Thyroid gland (tissue), 4 donors: Measurements from ENCODE around the gene MRAS. TPM values are rescaled to one million over a fixed set of nuclear protein-coding genes. Genes with fewer than 3 reads are reported as not detected.

Experiments used
- DNase-seq, 2 donors: peaks; one replicate each; pipeline ENCODE4 v3.0.0-alpha.2; 2019
- H3K27ac ChIP-seq, 3 donors: fragments of 200-600 bp; sonication (generic); 1 replicate in 2 of 3; 2 replicates in 1 of 3; pipeline ENCODE4 v1.5.1; 2016 to 2019; ENCODE audit warnings: mild to moderate bottlenecking in 1 of 3, moderate library complexity in 1 of 3
- H3K27me3 ChIP-seq: fragments of 200-600 bp; sonication (generic); one replicate; pipeline ENCODE4 v1.5.1; 2019
- H3K36me3 ChIP-seq, 2 donors: fragments of 200-600 bp; sonication (generic); one replicate each; pipeline ENCODE4 v1.5.1; 2016 to 2019
- H3K4me1 ChIP-seq, 2 donors: fragments of 200-600 bp; sonication (generic); one replicate each; pipeline ENCODE4 v1.5.1; 2017 to 2019
- H3K4me3 ChIP-seq, 3 donors: fragments of 200-600 bp; sonication (generic); replicated peaks in 1 of 3; 1 replicate in 2 of 3; 2 replicates in 1 of 3; pipeline ENCODE4 v1.5.1; 2016; ENCODE audit warnings: mild to moderate bottlenecking in 1 of 3
- H3K9me3 ChIP-seq: fragments of 200-600 bp; sonication (generic); one replicate; pipeline ENCODE4 v1.5.1; 2017
- POLR2A ChIP-seq, 2 donors: fragments of 450-650 bp; IDR thresholded peaks; one replicate each; pipeline ENCODE4 v1.6.1; 2017; ENCODE audit warnings: antibody characterized with exemption in 2 of 2, mild to moderate bottlenecking in 2 of 2, moderate library complexity in 1 of 2
- WGBS, 2 donors: methylation state at CpG; one replicate each; pipeline ENCODE4 v1.1.5; 2017; 5-methylcytosine and 5-hydroxymethylcytosine counted together
- intact Hi-C: fragments of 100-400 bp; cut with DNase I; formaldehyde crosslinking; loops from one replicate; pipeline ENCODE4 v1.15.1; 2023
- total RNA-seq, 4 donors: library from RNA; depleted of rRNA; stranded (reverse); fragments of >200 nt; gene quantifications; one replicate each; pipeline ENCODE4 v1.2.3, GENCODE V29; 2016
- TF ChIP-seq, protein P1 (sequence below), 6 experiments: fragments of 200-600 bp in 3 of 6; fragments of 450-650 bp in 3 of 6; sonication (generic) in 3 of 6; IDR thresholded peaks; one replicate each; pipeline ENCODE4 v1.5.1; 2016 to 2019; ENCODE audit warnings: antibody characterized with exemption in 6 of 6, mild to moderate bottlenecking in 2 of 6, inconsistent platforms in 1 of 6, moderate library complexity in 1 of 6

MRAS gene
- total RNA-seq: 10 to 100 TPM; 55.8 to 92.4 (median 69.6) TPM

DNA sequence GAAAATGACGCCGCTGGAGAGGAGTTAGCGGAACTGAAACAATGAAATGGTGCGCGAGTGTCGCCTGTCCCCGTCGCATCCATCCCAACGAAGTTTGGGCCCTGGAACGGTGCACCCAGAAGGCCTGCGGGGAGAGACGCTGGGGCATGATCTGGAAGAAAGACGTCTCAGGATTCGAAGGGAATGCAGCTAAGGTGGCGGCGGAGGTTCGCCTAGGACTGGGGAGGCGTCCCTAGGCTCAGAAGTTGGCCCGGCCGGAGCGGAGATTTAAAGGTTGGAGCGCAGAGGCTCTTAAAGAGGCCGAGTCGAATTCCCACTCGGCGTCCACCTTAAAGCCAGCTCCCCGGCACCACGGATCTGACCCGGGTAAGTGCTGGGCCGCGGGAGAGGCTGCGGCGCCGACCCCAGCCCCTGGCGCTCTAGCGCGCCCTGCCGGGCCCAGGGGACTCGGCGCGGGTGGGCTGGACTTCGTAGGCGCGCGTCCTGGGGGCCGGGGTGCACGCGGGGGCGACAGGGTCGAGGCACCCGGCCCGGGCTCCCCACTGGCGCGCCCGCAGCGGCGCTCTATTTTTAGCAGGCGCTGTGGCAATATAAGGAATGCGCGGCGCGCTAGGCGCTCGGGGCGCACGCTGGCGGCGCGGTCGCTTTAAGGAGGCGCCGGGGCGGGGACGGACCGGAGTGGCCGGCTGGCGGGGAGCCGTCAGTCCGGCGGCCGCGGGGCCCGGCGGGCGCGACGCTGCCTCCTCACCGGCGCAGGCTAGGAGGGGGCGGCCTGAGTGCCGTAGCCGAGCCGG lies at the start of gene MRAS:
TSS of gene MRAS (plus strand) at position 620 of the 794 bp plus-strand sequence. CDS start 24,305 bp downstream, outside the sequence.
- 1 to 2% methylated on average over 29 to 31 of the region's 93 CpGs for whole genome bisulfite sequencing, 2 donors
- DNase-seq: peak; percentile 83 to 86
- Histone ChIP-seq H3K4me1 (peaks cover 31 to 43% of the 10 kb centered on the region in 2 donors), H3K4me3 (peak within 1 kb of the TSS; percentile 56 to 82 (median 69)), H3K36me3 (no peaks in the 10 kb centered on the region), H3K9me3 (no peaks in the 10 kb centered on the region), H3K27ac (peak within 1 kb of the TSS; percentile 90 to 97 (median 93)), H3K27me3 (no peaks in the 10 kb centered on the region)
- TF ChIP-seq POLR2A (IDR thresholded peaks at IDR 0.05): peak; percentile 62 to 89
- TF ChIP-seq, protein P1, sequence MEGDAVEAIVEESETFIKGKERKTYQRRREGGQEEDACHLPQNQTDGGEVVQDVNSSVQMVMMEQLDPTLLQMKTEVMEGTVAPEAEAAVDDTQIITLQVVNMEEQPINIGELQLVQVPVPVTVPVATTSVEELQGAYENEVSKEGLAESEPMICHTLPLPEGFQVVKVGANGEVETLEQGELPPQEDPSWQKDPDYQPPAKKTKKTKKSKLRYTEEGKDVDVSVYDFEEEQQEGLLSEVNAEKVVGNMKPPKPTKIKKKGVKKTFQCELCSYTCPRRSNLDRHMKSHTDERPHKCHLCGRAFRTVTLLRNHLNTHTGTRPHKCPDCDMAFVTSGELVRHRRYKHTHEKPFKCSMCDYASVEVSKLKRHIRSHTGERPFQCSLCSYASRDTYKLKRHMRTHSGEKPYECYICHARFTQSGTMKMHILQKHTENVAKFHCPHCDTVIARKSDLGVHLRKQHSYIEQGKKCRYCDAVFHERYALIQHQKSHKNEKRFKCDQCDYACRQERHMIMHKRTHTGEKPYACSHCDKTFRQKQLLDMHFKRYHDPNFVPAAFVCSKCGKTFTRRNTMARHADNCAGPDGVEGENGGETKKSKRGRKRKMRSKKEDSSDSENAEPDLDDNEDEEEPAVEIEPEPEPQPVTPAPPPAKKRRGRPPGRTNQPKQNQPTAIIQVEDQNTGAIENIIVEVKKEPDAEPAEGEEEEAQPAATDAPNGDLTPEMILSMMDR (IDR thresholded peaks at IDR 0.05): peak in 3 of 6 experiments; percentile 40 to 51 (median 49)
- intact Hi-C loops: no loop called here

DNA sequence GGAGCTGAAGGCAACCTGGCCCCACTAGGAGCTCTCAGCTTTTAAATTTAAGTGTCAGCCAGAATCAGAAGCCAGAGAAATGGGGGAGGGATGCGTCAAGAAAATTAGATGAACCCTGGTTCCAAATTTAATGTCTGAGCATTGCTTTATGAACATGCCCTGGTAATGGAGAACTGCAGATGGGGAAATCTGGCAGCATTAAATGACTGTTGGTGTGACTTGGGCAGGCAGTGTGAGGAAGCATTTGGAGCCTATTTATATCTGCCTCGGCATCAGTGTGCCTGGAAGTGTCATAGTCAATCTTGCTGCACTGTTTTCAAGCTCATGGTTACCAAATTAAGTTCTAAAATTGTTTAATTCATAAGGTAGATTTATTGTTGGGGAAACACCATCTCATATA lies 47.7 kb upstream of the MRAS start:
- H3K4me1 ChIP-seq: no peaks in the 10 kb centered on the region
- H3K27ac ChIP-seq: no peak overlapping the region
- 77 to 82% methylated on average over 2 of the region's 2 CpGs for WGBS, 2 donors
- TF ChIP-seq, protein P1 (IDR thresholded peaks at IDR 0.05): no peak
- TF ChIP-seq POLR2A (IDR thresholded peaks at IDR 0.05): no peak
- DNase-seq: no peak
- H3K27me3 ChIP-seq: no peaks in the 10 kb centered on the region
- H3K4me3 ChIP-seq: no peak overlapping the region
- H3K9me3 ChIP-seq: no peaks in the 10 kb centered on the region
- H3K36me3 ChIP-seq: peaks cover 0 to 2% of the 10 kb centered on the region in 2 donors
- intact Hi-C loops: no loop called here

DNA sequence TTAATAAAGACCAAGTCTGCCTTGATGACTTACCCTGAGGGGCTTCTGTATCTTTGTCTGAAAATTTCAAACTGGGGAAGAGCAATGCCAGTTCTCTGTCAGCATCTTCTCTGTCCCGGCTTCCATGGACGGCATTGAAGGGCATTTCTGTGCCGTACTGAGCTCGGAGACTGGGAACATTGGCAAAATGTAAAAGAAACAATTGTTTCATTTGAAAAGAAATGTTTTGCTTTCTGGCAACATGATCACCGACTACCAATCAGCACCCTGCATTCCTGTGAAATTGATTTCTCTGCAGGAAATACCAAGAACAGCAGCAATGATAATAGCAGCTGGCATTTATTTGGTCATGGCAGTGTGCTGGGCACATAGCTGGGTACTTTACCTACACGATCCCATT lies 44.9 kb upstream of the MRAS start:
- intact Hi-C loops: no loop called here
- Histone ChIP-seq H3K4me1 (no peaks in the 10 kb centered on the region), H3K4me3 (no peak overlapping the region), H3K27ac (no peak overlapping the region), H3K27me3 (no peaks in the 10 kb centered on the region), H3K9me3 (no peaks in the 10 kb centered on the region), H3K36me3 (no peaks in the 10 kb centered on the region)
- 85 to 90% methylated on average over 6 of the region's 6 CpGs for WGBS, 2 donors
- no peak for DNase-seq
- TF ChIP-seq, protein P1 (IDR thresholded peaks at IDR 0.05): no peak
- TF ChIP-seq POLR2A (IDR thresholded peaks at IDR 0.05): no peak

DNA sequence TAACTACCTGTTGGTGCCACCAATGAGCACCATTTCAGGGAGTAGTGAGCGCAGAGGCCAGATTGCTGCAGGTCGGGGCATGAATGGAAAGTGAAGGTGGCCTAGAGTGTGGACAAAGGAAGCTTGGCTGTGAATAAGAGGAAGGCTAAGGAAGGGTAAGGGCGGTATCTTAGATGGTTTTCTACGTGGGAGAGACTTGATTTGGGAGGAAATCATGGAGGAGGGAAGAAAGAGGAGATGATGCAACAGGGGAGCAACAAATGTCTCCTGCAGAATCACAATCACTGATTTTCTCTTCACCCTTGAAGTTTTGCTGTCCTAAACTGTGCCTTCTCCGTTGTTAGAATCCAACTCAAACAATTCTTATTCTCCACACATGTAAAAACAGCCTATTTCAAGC lies 40.5 kb upstream of the MRAS start:
- 90 to 93% methylated on average over 5 of the region's 5 CpGs for WGBS, 2 donors
- Histone ChIP-seq H3K36me3 (no peaks in the 10 kb centered on the region), H3K27me3 (no peaks in the 10 kb centered on the region), H3K9me3 (no peaks in the 10 kb centered on the region), H3K4me1 (no peaks in the 10 kb centered on the region), H3K27ac (no peak overlapping the region), H3K4me3 (no peak overlapping the region)
- no peak for DNase-seq
- intact Hi-C loops: no loop called here
- TF ChIP-seq, protein P1 (IDR thresholded peaks at IDR 0.05): no peak
- TF ChIP-seq POLR2A (IDR thresholded peaks at IDR 0.05): no peak

DNA sequence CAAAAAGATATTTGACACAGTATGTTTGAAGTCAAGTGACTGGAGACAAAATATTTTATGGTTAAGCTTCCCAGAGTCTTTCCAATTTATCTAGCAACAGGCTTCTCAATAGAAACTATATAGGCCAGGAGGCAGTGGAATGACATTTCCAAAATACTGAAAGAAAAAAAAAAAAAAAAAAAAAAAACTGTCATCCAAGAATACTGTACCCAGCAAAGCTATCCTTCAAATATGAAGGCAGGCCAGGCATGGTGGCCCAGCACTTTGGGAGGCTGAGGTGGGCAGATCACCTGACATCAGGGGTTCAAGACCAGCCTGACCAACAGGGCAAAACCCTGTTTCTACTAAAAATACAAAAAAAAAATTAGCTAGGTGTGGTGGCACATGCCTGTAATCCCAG lies 39.6 kb upstream of the MRAS start:
- Histone ChIP-seq H3K27ac (no peak overlapping the region), H3K9me3 (no peaks in the 10 kb centered on the region), H3K4me1 (no peaks in the 10 kb centered on the region), H3K27me3 (no peaks in the 10 kb centered on the region), H3K4me3 (no peak overlapping the region), H3K36me3 (no peaks in the 10 kb centered on the region)
- intact Hi-C loops: no loop called here
- DNase-seq: no peak
- TF ChIP-seq, protein P1 (IDR thresholded peaks at IDR 0.05): no peak
- TF ChIP-seq POLR2A (IDR thresholded peaks at IDR 0.05): no peak
